HepG2 (cell line): ENCODE data around the gene RNPEPL1. TPM values are rescaled to one million over a fixed set of nuclear protein-coding genes. Genes with fewer than 3 reads are reported as not detected.
A peak's percentile ranks its signal among the peaks of the same experiment; 100 is the strongest.

Experiments
- ATRX ChIP-seq: sonication (generic); formaldehyde crosslinking; IDR thresholded peaks from 2 replicates; pipeline ENCODE4 v1.4.0; 2020; ENCODE audit warnings: missing genetic modification reagents, borderline replicate concordance
- CBX1 ChIP-seq: IDR thresholded peaks from one replicate; pipeline ENCODE4 v1.6.1; 2016; ENCODE audit warnings: antibody characterized with exemption, low read depth
- CBX2 ChIP-seq, 2 experiments: fragments of 200-600 bp in 1 of 2; sonication (generic); formaldehyde crosslinking in 1 of 2; IDR thresholded peaks; 2 replicates each; pipeline versions ENCODE4 v1.7.0 to v1.8.1; 2018 to 2022; ENCODE audit warnings: low read depth in 2 of 2, low read length in 1 of 2, mild to moderate bottlenecking in 1 of 2, missing genetic modification reagents in 1 of 2
- DRAP1 ChIP-seq: IDR thresholded peaks from 2 replicates; pipeline ENCODE4 v1.6.1; 2016; ENCODE audit warnings: missing genetic modification reagents, missing compliant biosample characterization
- ETV5 ChIP-seq: IDR thresholded peaks from 2 replicates; pipeline ENCODE4 v1.6.1; 2018; ENCODE audit warnings: missing biosample characterization, missing genetic modification reagents, inconsistent platforms, borderline replicate concordance
- FOXA3 ChIP-seq: IDR thresholded peaks from 2 replicates; pipeline ENCODE4 v1.6.1; 2016; ENCODE audit warnings: missing genetic modification reagents, missing compliant biosample characterization
- MTA1 ChIP-seq: sonication (generic); formaldehyde crosslinking; IDR thresholded peaks from 2 replicates; pipeline ENCODE4 v1.4.0; 2020; ENCODE audit warnings: missing genetic modification reagents, mild to moderate bottlenecking, borderline replicate concordance
- NFIB ChIP-seq: sonication (generic); formaldehyde crosslinking; IDR thresholded peaks from 2 replicates; pipeline ENCODE4 v1.9.0; 2021; ENCODE audit warnings: missing genetic modification reagents, mild to moderate bottlenecking, borderline replicate concordance
- POLR2AphosphoS2 ChIP-seq: IDR thresholded peaks from 2 replicates; pipeline ENCODE4 v1.6.1; 2011; ENCODE audit warnings: low read depth, low read length, improper control_type of control experiment
- ZFP36L1 ChIP-seq: sonication (generic); formaldehyde crosslinking; IDR thresholded peaks from 2 replicates; pipeline ENCODE4 v1.8.0; 2022; ENCODE audit warnings: mild to moderate bottlenecking, missing genetic modification reagents, moderate library complexity
- ZKSCAN1 ChIP-seq: fragments of 150-350 bp; IDR thresholded peaks from 2 replicates; pipeline ENCODE4 v1.6.1; 2014; ENCODE audit warnings: low read length
- ZNF12 ChIP-seq: sonication (generic); formaldehyde crosslinking; IDR thresholded peaks from 2 replicates; pipeline ENCODE4 v1.5.0; 2020; ENCODE audit warnings: missing genetic modification reagents
- ZNF280B ChIP-seq: sonication (generic); formaldehyde crosslinking; IDR thresholded peaks from 2 replicates; pipeline ENCODE4 v1.5.0; 2020; ENCODE audit warnings: missing genetic modification reagents, mild to moderate bottlenecking, borderline replicate concordance
- ZNF317 ChIP-seq: sonication (generic); formaldehyde crosslinking; IDR thresholded peaks from 2 replicates; pipeline ENCODE4 v1.5.0; 2020; ENCODE audit warnings: mild to moderate bottlenecking, missing genetic modification reagents
- ZNF382 ChIP-seq: sonication (generic); formaldehyde crosslinking; IDR thresholded peaks from 2 replicates; pipeline ENCODE4 v1.5.0; 2020; ENCODE audit warnings: missing genetic modification reagents, mild to moderate bottlenecking, borderline replicate concordance
- ZNF564 ChIP-seq: sonication (generic); formaldehyde crosslinking; IDR thresholded peaks from 2 replicates; pipeline ENCODE4 v1.8.1; 2023; ENCODE audit warnings: mild to moderate bottlenecking, missing genetic modification reagents
- ZNF607 ChIP-seq: sonication (generic); formaldehyde crosslinking; IDR thresholded peaks from 2 replicates; pipeline ENCODE4 v1.5.1; 2020; ENCODE audit warnings: missing genetic modification reagents, mild to moderate bottlenecking, borderline replicate concordance
- ZNF737 ChIP-seq: sonication (generic); formaldehyde crosslinking; IDR thresholded peaks from 2 replicates; pipeline ENCODE4 v1.5.0; 2020; ENCODE audit warnings: missing genetic modification reagents, mild to moderate bottlenecking, borderline replicate concordance
- polyA plus RNA-seq, 8 experiments: library from polyadenylated mRNA; depleted of rRNA in 3 of 8; stranded (reverse) in 7 of 8; unstranded in 1 of 8; fragments of >200 nt; fragmentation: Illumina TruSeq in 4 of 8; extraction: Trizol in 4 of 8; gene quantifications; 2 replicates each; pipeline versions ENCODE4 v1.2.1 to v1.2.3, GENCODE V29; 2011 to 2016; ENCODE audit warnings: low read depth in 4 of 8, missing spikeins in 1 of 8, mixed read lengths in 1 of 8; ENCODE audit not compliant: insufficient read depth in 1 of 8
- total RNA-seq, 5 experiments: library from RNA; depleted of rRNA; stranded (reverse); fragments of >200 nt; fragmentation: Illumina TruSeq; extraction: Trizol; gene quantifications; 2 replicates each; pipeline ENCODE4 v1.2.3, GENCODE V29; 2016; ENCODE audit warnings: low read depth in 1 of 5

Gene RNPEPL1
- total and polyA plus RNA-seq, 2 of the 13 experiments (the other 11 are each of a cell fraction or from before 2014, with no cell fraction given), result 13.0 to 18.0 TPM

- TF ChIP-seq MTA1, result no peak; the same call in none of the 2 replicates
- no peak for TF ChIP-seq ZNF382 (CRISPR knock-in tag)
- TF ChIP-seq ETV5 (CRISPR knock-in tag), result peak; percentile 96
- TF ChIP-seq CBX1, result peak; percentile 26
- no peak for TF ChIP-seq CBX2 (IDR thresholded peaks at IDR 0.05; ENCODE audit: low read depth, low read length)
- TF ChIP-seq CBX2 (CRISPR knock-in tag; IDR thresholded peaks at IDR 0.05; ENCODE audit: low read depth), result 0 out of 2 replicates have a peak, but pooled peaks have one; percentile 33
- no peak for TF ChIP-seq ZFP36L1
- TF ChIP-seq ZNF317 (CRISPR knock-in tag), result no peak
- TF ChIP-seq ZKSCAN1, result no peak; the same call in 1 of the 2 replicates
- 0 out of 2 replicates have a peak, but pooled peaks have one; percentile 47 for TF ChIP-seq ZNF564 (CRISPR knock-in tag)
- TF ChIP-seq ZNF280B (CRISPR knock-in tag), result peak; percentile 62; the same call in 1 of the 2 replicates
- no peak for TF ChIP-seq ATRX (CRISPR knock-in tag)
- TF ChIP-seq ZNF737 (CRISPR knock-in tag), result no peak
- peak; percentile 74; the same call in 1 of the 2 replicates for TF ChIP-seq FOXA3 (CRISPR knock-in tag)
- peak; percentile 26; the same call in 1 of the 2 replicates for TF ChIP-seq ZNF12 (CRISPR knock-in tag)
- peak; percentile 99; the same call in 1 of the 2 replicates for TF ChIP-seq NFIB (CRISPR knock-in tag)
- TF ChIP-seq ZNF607 (CRISPR knock-in tag), result 0 out of 2 replicates have a peak, but pooled peaks have one; percentile 60
- TF ChIP-seq DRAP1, result peak; percentile 68; the same call in 1 of the 2 replicates
- TF ChIP-seq POLR2AphosphoS2, result no peak
These were observed 36.1 kb downstream of the RNPEPL1 start (continued) for GRCh38 chr2:240604291-240604938.
